ENCODE data around the gene CCL4. TPM values are rescaled to one million over a fixed set of nuclear protein-coding genes. Genes with fewer than 3 reads are reported as not detected.
"Not testable (repeated sequence)": the region's sequence is repeated elsewhere in the genome, so short reads cannot be mapped to it uniquely, and the experiment has no call there.

Gene CCL4
- total RNA-seq, 2 experiments from 2014 or later: 6.5 to 6.7 TPM

DNA sequence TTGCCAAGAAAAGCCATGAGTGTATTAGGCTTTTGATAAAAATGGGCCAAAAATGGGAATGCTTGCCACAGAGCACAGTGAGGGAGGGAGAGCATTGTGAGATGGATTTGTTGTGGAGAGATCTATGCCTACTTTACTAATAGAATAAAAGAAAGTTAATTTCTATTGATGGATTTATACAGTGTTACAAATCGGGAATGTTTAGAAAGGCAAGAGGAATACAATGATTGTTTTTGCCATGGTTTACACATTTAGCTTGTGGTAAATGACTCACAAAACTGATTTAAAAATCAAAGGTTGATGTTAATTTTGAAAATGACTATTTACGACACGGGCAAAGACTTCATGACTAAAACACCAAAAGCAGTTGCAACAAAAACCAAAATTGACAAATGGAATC, 16.6 kb downstream of the CCL4 start:
- no peak for ATAC-seq
- Mint-ChIP-seq H3K9me3 (ENCODE audit: insufficient read depth) (no peaks in the 10 kb centered on the region), H3K27me3 (ENCODE audit: low read depth) (peaks cover 11% of the 10 kb centered on the region), H3K4me3 (no peak overlapping the region), H3K4me1 (ENCODE audit: low read depth) (no peaks in the 10 kb centered on the region), H3K27ac (no peak overlapping the region), H3K36me3 (ENCODE audit: low read depth) (no peaks in the 10 kb centered on the region)
- no peak for DNase-seq
- CTCF ChIA-PET: interaction anchor here (1.1 to 1.9 kb wide), 2 partner anchors 29 to 151 kb away, joined by 3 to 8 read pairs; no protein-coding TSS in a partner anchor
- POLR2A ChIA-PET: interaction anchor here (1.7 kb wide), 1 partner anchor 17 kb away, joined by 3 read pairs; the partner anchor contains the start of gene CCL4

DNA sequence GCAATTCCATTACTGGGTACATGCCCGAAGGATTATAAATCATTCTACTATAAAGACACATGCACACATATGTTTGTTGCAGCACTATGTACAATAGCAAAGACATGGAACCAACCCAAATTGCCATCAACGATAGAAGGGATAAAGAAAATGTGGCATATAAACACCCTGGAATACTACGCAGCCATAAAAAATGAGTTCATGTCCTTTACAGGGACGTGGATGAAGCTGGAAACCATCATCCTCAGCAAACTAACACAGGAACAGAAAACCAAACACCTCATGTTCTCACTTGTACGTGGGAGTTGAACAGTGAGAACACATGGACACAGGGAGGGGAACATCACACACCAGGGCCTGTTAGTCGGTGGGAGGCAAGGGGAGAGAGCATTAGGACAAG, 17.5 kb downstream of the CCL4 start:
- ATAC-seq; H3K27me3 Mint-ChIP-seq (ENCODE audit: low read depth); H3K36me3 Mint-ChIP-seq (ENCODE audit: low read depth); H3K9me3 Mint-ChIP-seq (ENCODE audit: insufficient read depth); H3K27ac Mint-ChIP-seq; H3K4me1 Mint-ChIP-seq (ENCODE audit: low read depth); DNase-seq; CTCF ChIA-PET; H3K4me3 Mint-ChIP-seq: not testable (repeated sequence)
- POLR2A ChIA-PET: interaction anchor here (1.7 kb wide), 1 partner anchor 17 kb away, joined by 3 read pairs; the partner anchor contains the start of gene CCL4

DNA sequence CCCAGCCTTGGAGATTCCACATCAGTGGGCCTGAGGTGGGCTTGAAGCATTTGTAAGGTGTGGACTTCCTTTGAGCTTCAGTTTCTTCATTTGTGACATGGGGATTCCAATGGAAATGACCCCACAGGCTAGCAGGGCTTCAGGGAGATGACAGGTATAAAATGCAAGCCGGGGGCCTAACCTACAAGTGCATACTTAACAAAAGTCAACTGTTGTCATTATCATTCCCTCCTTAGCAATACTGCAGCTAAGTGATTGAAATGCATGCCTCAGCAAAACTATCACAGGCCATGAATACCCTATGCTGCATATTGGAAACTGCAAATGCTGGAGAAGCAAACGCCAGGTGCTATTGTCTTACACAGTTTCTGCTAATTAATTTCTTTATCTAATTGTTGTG, 19.8 kb downstream of the CCL4 start:
- Mint-ChIP-seq H3K4me1 (ENCODE audit: low read depth) (peaks cover 4% of the 10 kb centered on the region), H3K27me3 (ENCODE audit: low read depth) (peaks cover 11% of the 10 kb centered on the region), H3K27ac (no peak overlapping the region), H3K4me3 (no peak overlapping the region), H3K36me3 (ENCODE audit: low read depth) (peaks cover 5% of the 10 kb centered on the region), H3K9me3 (ENCODE audit: insufficient read depth) (peaks cover 8% of the 10 kb centered on the region)
- ChIA-PET POLR2A (no interaction called here), CTCF (no interaction called here)
- DNase-seq (no peak), ATAC-seq (no peak)

DNA sequence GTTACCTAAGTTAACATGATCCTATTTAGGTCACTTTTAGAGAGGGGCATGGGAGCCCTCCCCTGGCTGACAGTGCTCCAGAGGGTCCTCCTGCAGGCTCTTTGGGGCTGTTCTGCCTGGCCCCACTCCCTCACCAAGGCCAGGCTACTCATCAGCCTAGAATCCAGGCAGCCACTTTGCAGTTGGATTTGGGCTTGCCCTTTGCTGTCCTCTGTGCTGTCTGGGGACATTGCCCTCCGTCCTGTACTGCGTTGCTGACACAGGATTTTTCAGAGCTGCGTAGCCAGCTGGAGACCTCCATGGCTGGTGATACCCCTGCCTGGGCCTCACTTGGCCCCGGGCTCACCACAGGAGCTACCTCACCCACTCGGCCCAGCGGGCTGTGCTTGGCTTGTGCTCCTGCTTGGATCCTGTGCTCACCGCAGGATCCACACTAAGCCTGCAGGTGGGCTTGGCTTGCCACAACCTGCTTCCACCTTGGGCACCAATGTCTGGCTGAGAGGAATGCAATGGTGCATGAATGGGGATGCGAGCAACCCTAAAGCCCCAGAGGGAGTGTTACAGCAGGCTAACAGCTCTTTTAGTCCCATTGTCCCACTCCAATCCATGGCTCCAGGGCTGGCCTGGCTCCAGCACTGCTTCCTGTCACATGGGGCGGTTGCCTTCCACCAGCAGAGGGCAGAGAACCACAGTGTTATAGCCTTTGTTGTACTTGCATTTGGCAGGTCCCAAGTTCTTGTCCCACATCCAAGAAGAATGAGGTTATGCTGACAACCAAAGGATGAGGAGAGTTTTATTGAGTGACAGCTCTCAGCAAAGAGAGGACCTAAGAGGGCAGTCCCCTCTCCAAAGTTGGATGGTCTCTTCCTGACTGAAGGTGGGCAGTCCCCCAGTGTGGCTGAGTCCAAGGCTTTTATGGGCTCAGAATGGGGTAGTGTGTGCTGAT, 21.5 kb downstream of the CCL4 start:
- ChIA-PET CTCF (no interaction called here), POLR2A (no interaction called here)
- Mint-ChIP-seq H3K4me3 (no peak overlapping the region), H3K9me3 (ENCODE audit: insufficient read depth) (peaks cover 8% of the 10 kb centered on the region), H3K27ac (no peak overlapping the region), H3K36me3 (ENCODE audit: low read depth) (peaks cover 5% of the 10 kb centered on the region), H3K4me1 (ENCODE audit: low read depth) (peaks cover 4% of the 10 kb centered on the region), H3K27me3 (ENCODE audit: low read depth) (peaks cover 22% of the 10 kb centered on the region)
- ATAC-seq (no peak), DNase-seq (no peak)

DNA sequence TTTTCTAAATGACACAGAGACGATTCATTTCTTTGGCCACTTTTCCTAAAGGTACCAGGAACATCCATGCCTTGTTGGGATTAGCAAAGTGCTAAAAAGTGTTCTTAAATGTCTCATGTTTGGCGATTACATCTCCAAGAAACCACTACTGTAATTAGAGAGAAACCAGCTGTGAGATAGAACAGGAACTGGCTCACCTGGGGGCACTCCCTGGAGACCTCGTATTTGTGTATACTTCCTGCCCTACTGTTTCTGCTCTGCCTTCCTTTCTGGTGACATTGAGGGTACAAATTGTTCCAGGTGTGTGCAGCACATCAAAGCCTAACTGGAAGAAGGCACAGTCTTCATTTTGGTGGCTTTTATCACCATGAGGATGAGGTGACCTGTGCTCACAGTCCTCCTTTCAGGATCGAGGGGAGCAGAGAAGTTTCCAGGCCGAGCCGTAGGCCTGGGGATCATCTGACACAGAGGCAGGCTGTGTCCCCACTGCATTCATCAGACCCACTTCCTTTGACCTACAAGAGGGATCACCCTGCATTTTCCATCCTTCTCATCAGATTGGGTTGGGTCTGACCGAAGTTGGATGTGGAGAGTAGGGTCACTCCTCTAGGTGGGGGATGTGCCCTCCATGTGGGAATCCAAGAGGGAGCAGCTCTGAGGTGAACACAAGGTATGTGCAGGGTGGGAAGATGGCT, 23.7 kb downstream of the CCL4 start:
- H3K9me3 Mint-ChIP-seq (ENCODE audit: insufficient read depth): peaks cover 8% of the 10 kb centered on the region
- ChIA-PET POLR2A (no interaction called here), CTCF (interaction anchor here (1.2 kb wide), 1 partner anchor 22 kb away, joined by 3 read pairs; no protein-coding TSS in a partner anchor)
- H3K36me3 Mint-ChIP-seq (ENCODE audit: low read depth): peaks cover 5% of the 10 kb centered on the region
- DNase-seq (no peak), ATAC-seq (no peak)
- H3K27me3 Mint-ChIP-seq (ENCODE audit: low read depth): peaks cover 21% of the 10 kb centered on the region
- peaks cover 4% of the 10 kb centered on the region for H3K4me1 Mint-ChIP-seq (ENCODE audit: low read depth)
- H3K4me3 Mint-ChIP-seq: no peak overlapping the region
- H3K27ac Mint-ChIP-seq: no peak overlapping the region

DNA sequence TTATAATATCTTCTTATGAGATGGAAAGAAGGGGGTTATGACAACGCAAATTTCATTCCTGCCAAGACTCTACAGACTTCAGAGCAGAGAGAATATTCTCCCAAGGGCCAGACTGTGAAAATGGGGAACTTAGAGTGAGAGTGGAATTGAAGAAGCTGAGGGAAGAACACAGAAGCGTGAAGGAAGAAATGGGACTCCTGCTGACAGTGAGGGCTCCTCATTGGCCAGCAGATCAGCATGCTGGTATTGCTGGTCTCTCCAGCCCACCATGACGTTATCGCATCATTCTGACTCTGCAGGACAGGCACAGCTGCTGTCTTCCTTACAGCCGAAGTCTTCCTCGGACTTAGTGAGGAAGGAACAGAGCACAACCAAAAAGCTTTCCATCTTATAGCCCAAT, 24.3 kb downstream of the CCL4 start:
- ATAC-seq (no peak), DNase-seq (no peak)
- H3K27ac Mint-ChIP-seq: no peak overlapping the region
- H3K9me3 Mint-ChIP-seq (ENCODE audit: insufficient read depth): peaks cover 8% of the 10 kb centered on the region
- CTCF ChIA-PET: interaction anchor here (1.0 to 1.3 kb wide), 2 partner anchors 18 to 21 kb away, joined by 3 to 4 read pairs; no protein-coding TSS in a partner anchor
- H3K4me1 Mint-ChIP-seq (ENCODE audit: low read depth): peaks cover 4% of the 10 kb centered on the region
- H3K4me3 Mint-ChIP-seq: no peak overlapping the region
- POLR2A ChIA-PET: no interaction called here
- H3K27me3 Mint-ChIP-seq (ENCODE audit: low read depth): peaks cover 19% of the 10 kb centered on the region
- H3K36me3 Mint-ChIP-seq (ENCODE audit: low read depth): peaks cover 5% of the 10 kb centered on the region

DNA sequence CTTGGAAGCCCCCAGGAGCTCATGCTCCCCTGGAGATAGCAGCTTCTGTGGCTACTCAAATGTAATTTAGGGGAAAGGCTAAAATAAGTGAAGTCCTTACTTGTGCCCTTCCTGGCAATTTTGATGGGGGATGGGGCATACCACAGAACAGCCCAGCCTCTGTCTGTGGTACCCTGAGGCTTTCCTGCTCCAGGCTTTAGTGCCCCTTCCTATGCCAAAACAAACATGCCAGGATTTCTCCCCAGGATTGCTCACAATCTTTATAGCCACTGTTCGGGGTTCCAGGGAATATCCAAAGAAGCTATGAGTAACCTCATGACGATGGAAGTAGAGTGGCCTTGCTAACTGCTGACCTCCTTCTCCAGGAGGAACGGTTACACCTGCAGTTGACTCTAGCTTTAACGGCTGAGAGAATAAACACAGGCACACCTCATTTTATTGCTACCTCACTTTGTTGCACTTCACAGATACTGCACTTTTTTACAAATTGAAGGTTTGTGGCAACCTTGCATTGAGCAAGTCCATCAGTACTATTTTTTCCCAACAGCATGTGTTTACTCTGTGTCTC, 24.9 kb downstream of the CCL4 start:
- no peak overlapping the region for H3K4me3 Mint-ChIP-seq
- H3K27ac Mint-ChIP-seq: no peak overlapping the region
- no peak for ATAC-seq
- ChIA-PET POLR2A (no interaction called here), CTCF (interaction anchor here (1.0 to 1.3 kb wide), 2 partner anchors 18 to 20 kb away, joined by 3 to 4 read pairs; no protein-coding TSS in a partner anchor)
- no peak for DNase-seq
- peaks cover 22% of the 10 kb centered on the region for H3K27me3 Mint-ChIP-seq (ENCODE audit: low read depth)
- peaks cover 5% of the 10 kb centered on the region for H3K36me3 Mint-ChIP-seq (ENCODE audit: low read depth)
- peaks cover 4% of the 10 kb centered on the region for H3K4me1 Mint-ChIP-seq (ENCODE audit: low read depth)
- peaks cover 8% of the 10 kb centered on the region for H3K9me3 Mint-ChIP-seq (ENCODE audit: insufficient read depth)

DNA sequence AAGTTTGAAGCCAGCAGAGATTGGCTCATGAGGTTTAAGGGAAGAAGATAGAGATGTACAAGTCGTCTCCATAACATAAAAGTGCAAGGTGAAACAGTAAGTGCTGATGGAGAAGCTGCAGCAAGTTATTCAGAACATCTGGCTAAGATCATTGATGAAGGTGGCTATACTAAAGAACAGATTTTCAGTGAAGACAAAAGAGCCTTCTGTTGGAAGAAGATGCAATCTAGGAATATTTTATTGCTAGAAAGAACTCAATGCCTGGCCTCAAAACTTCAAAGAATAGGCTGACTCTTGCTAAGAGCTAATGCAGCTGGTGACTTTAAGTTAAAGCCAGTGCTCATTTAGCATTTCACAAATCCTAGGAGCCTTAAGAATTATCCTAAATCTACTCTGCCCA, 26.0 kb downstream of the CCL4 start:
- Mint-ChIP-seq H3K36me3 (ENCODE audit: low read depth) (peaks cover 5% of the 10 kb centered on the region), H3K9me3 (ENCODE audit: insufficient read depth) (peaks cover 8% of the 10 kb centered on the region), H3K4me3 (no peak overlapping the region), H3K27ac (no peak overlapping the region), H3K4me1 (ENCODE audit: low read depth) (peaks cover 4% of the 10 kb centered on the region), H3K27me3 (ENCODE audit: low read depth) (peaks cover 26% of the 10 kb centered on the region)
- CTCF ChIA-PET: interaction anchor here (1.1 kb wide), 1 partner anchor 20 kb away, joined by 4 read pairs; no protein-coding TSS in a partner anchor
- ATAC-seq (no peak), DNase-seq (no peak)
- POLR2A ChIA-PET: no interaction called here

DNA sequence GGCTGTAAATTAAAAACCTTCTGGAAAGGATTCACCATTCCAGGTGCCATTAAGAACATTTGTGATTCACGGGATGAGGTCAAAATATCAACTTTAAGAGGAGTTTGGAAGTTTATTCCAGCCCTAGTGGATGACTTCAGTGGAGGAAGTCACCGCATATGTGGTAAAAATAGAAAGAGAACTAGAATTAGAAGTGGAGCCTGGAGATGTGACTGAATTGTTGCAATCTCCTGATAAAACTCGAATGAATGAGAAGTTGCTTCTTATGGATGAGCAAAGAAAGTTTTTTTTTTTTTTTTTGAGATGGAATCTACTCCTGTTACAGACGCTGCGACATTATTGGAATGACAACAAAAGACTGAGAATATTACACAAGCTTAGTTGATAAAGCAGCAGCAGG, 26.7 kb downstream of the CCL4 start:
- ChIA-PET POLR2A (no interaction called here), CTCF (interaction anchor here (1.0 to 1.1 kb wide), 2 partner anchors 19 to 57 kb away, joined by 3 to 4 read pairs; no protein-coding TSS in a partner anchor)
- peaks cover 26% of the 10 kb centered on the region for H3K27me3 Mint-ChIP-seq (ENCODE audit: low read depth)
- peaks cover 4% of the 10 kb centered on the region for H3K4me1 Mint-ChIP-seq (ENCODE audit: low read depth)
- H3K27ac Mint-ChIP-seq: no peak overlapping the region
- peaks cover 8% of the 10 kb centered on the region for H3K9me3 Mint-ChIP-seq (ENCODE audit: insufficient read depth)
- no peak for ATAC-seq
- H3K4me3 Mint-ChIP-seq: no peak overlapping the region
- DNase-seq: no peak
- peaks cover 5% of the 10 kb centered on the region for H3K36me3 Mint-ChIP-seq (ENCODE audit: low read depth)

DNA sequence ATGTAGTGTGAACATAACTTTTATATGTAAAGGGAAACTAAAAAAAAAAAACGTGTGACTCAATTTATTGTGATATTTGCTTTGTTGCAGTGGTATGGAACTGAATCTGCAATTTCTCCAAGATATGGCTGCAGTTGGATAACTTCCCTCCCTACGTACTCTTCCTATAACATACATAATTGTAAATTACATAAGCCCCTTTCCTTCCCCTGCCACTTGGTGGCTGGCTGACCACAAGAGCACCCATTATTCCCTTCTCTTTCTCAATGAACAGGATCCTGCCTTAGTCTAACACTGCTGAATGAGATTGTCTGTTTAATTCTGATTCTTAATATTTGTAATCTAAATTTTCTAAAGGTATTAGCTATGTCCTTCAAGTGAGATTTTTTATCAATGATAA, 27.8 kb downstream of the CCL4 start:
- Mint-ChIP-seq H3K27ac (no peak overlapping the region), H3K9me3 (ENCODE audit: insufficient read depth) (no peaks in the 10 kb centered on the region), H3K4me1 (ENCODE audit: low read depth) (peaks cover 4% of the 10 kb centered on the region), H3K27me3 (ENCODE audit: low read depth) (peaks cover 26% of the 10 kb centered on the region), H3K4me3 (no peak overlapping the region), H3K36me3 (ENCODE audit: low read depth) (no peaks in the 10 kb centered on the region)
- ATAC-seq (no peak), DNase-seq (no peak)
- CTCF ChIA-PET: interaction anchor here (1.5 to 2.3 kb wide), 3 partner anchors 15 to 163 kb away, joined by 5 to 10 read pairs (median 7); no protein-coding TSS in a partner anchor
- POLR2A ChIA-PET: no interaction called here

DNA sequence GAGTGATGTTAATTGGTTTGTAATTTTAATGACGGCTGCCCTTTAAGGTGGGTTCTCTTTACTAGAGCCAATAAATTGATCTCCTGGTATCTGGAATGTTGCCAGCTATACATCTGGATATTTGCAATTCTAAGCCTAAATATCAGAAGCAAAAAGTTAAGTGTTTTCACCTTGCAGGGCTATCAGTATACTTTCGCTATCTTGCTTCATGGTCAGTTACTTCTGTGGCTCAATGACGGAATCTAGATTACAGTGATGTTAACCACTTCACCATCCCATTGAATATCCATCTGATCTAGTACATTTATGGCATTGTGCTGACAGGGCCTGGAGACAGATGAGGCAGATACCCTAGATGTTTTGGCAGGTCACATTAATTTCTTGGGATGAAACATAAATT, 28.3 kb downstream of the CCL4 start:
- DNase-seq: no peak
- H3K36me3 Mint-ChIP-seq (ENCODE audit: low read depth): no peaks in the 10 kb centered on the region
- POLR2A ChIA-PET: no interaction called here
- no peak for ATAC-seq
- CTCF ChIA-PET: interaction anchor here (0.7 to 2.3 kb wide), 5 partner anchors 11 to 163 kb away, joined by 3 to 10 read pairs (median 5); no protein-coding TSS in a partner anchor
- H3K27ac Mint-ChIP-seq: no peak overlapping the region
- H3K4me3 Mint-ChIP-seq: no peak overlapping the region
- peaks cover 4% of the 10 kb centered on the region for H3K4me1 Mint-ChIP-seq (ENCODE audit: low read depth)
- H3K27me3 Mint-ChIP-seq (ENCODE audit: low read depth): peaks cover 26% of the 10 kb centered on the region
- no peaks in the 10 kb centered on the region for H3K9me3 Mint-ChIP-seq (ENCODE audit: insufficient read depth)
